ENCODE results near the gene HAGH. TPM values are rescaled to one million over a fixed set of nuclear protein-coding genes. Genes with fewer than 3 reads are reported as not detected.

The HAGH gene
- total RNA-seq, 1 donor from 2014 or later: 172 TPM

DNA sequence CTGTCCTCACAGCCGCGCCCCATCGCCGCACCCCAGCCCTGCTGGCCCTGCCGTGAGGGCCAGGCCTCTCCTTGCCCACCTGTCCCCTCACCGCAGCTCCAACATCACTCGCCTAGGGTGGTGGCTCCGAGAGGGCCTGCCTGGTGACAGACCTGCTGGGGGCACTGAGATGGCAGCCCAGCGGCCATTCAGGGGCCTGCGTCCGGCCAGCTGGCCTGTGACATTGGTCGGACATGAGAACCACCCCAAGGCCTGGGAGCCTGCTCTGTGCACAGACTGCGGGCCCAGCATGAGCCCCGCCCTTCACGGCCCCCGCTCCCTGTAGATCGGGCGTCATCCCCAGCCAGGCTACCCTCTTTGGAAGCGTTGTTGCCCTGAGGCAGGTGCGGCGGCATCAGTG is 67.1 kb downstream of the HAGH start:
- Histone ChIP-seq H3K27ac (replicated peaks) (no peak overlapping the region), H3K27me3 (ENCODE audit: low read depth) (no peaks in the 10 kb centered on the region), H3K4me1 (no peaks in the 10 kb centered on the region), H3K4me3 (no peak overlapping the region), H3K36me3 (peaks cover 79% of the 10 kb centered on the region), H3K9me3 (replicated peaks) (no peaks in the 10 kb centered on the region)
- DNase-seq: no peak
- TF ChIP-seq, protein P1, sequence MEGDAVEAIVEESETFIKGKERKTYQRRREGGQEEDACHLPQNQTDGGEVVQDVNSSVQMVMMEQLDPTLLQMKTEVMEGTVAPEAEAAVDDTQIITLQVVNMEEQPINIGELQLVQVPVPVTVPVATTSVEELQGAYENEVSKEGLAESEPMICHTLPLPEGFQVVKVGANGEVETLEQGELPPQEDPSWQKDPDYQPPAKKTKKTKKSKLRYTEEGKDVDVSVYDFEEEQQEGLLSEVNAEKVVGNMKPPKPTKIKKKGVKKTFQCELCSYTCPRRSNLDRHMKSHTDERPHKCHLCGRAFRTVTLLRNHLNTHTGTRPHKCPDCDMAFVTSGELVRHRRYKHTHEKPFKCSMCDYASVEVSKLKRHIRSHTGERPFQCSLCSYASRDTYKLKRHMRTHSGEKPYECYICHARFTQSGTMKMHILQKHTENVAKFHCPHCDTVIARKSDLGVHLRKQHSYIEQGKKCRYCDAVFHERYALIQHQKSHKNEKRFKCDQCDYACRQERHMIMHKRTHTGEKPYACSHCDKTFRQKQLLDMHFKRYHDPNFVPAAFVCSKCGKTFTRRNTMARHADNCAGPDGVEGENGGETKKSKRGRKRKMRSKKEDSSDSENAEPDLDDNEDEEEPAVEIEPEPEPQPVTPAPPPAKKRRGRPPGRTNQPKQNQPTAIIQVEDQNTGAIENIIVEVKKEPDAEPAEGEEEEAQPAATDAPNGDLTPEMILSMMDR (IDR thresholded peaks at IDR 0.05; ENCODE audit: borderline replicate concordance): no peak
- intact Hi-C loops (cut with micrococcal nuclease): no loop called here

- no peak overlapping the region for H3K4me3 ChIP-seq
- no peaks in the 10 kb centered on the region for H3K27me3 ChIP-seq (ENCODE audit: low read depth)
- H3K4me1 ChIP-seq: no peaks in the 10 kb centered on the region
- DNase-seq: no peak
- peaks cover 81% of the 10 kb centered on the region for H3K36me3 ChIP-seq
- H3K9me3 ChIP-seq (replicated peaks): no peaks in the 10 kb centered on the region
- TF ChIP-seq, protein P1 (IDR thresholded peaks at IDR 0.05; ENCODE audit: borderline replicate concordance): no peak
- intact Hi-C loops (cut with micrococcal nuclease): no loop called here
- H3K27ac ChIP-seq (replicated peaks): no peak overlapping the region
Observed at GRCh38 chr16:1758923-1759322, 67.7 kb downstream of the HAGH start.

- intact Hi-C loops (cut with micrococcal nuclease): no loop called here
- TF ChIP-seq, protein P1 (IDR thresholded peaks at IDR 0.05; ENCODE audit: borderline replicate concordance): no peak
- Histone ChIP-seq H3K36me3 (peaks cover 83% of the 10 kb centered on the region), H3K27ac (replicated peaks) (no peak overlapping the region), H3K9me3 (replicated peaks) (no peaks in the 10 kb centered on the region), H3K4me3 (no peak overlapping the region), H3K27me3 (ENCODE audit: low read depth) (no peaks in the 10 kb centered on the region), H3K4me1 (no peaks in the 10 kb centered on the region)
- no peak for DNase-seq
Observed at GRCh38 chr16:1757714-1758461, 68.7 kb downstream of the HAGH start.

Other genes starting within 250 kb of the HAGH start
- gene IFT140, start 214.8 kb downstream of the HAGH start, total RNA-seq: 7.5 TPM
- gene CRAMP1, start 214.5 kb downstream of the HAGH start, total RNA-seq: 12.3 TPM
- 30.6 TPM for gene JPT2, start 148.5 kb downstream of the HAGH start, total RNA-seq
- gene MAPK8IP3, start 120.6 kb downstream of the HAGH start, total RNA-seq: 56.0 TPM
- 37.0 TPM for gene NME3, start 55.3 kb downstream of the HAGH start, total RNA-seq
- gene EME2, start 54.0 kb downstream of the HAGH start, total RNA-seq: 7.4 TPM
- 78.0 TPM for gene MRPS34, start 53.7 kb downstream of the HAGH start, total RNA-seq
- 36.8 TPM for gene SPSB3, start 44.3 kb downstream of the HAGH start, total RNA-seq
- gene NUBP2, start 43.9 kb downstream of the HAGH start, total RNA-seq: 36.2 TPM
- not detected for gene IGFALS, start 33.1 kb downstream of the HAGH start, total RNA-seq
- 26.3 TPM for gene FAHD1, start 381 bp upstream of the HAGH start, total RNA-seq
- gene MEIOB, start 45.3 kb upstream of the HAGH start, total RNA-seq: not detected
- not detected for gene HS3ST6, start 91.6 kb upstream of the HAGH start, total RNA-seq
- 32.7 TPM for gene MSRB1, start 116.4 kb upstream of the HAGH start, total RNA-seq
- 262 TPM for gene RPL3L, start 127.9 kb upstream of the HAGH start, total RNA-seq
- 601 TPM for gene NDUFB10, start 132.7 kb upstream of the HAGH start, total RNA-seq
- 753 TPM for gene RPS2, start 138.0 kb upstream of the HAGH start, total RNA-seq
- not detected for gene RNF151, start 140.0 kb upstream of the HAGH start, total RNA-seq
- gene TBL3, start 145.2 kb upstream of the HAGH start, total RNA-seq: 22.6 TPM
- gene NOXO1, start 154.6 kb upstream of the HAGH start, total RNA-seq: not detected
- gene GFER, start 157.4 kb upstream of the HAGH start, total RNA-seq: 23.3 TPM
- gene SYNGR3, start 163.1 kb upstream of the HAGH start, total RNA-seq: 0.38 TPM
- gene ZNF598, start 183.0 kb upstream of the HAGH start, total RNA-seq: 14.5 TPM
- not detected for gene NPW, start 193.0 kb upstream of the HAGH start, total RNA-seq
- gene NHERF2, start 200.1 kb upstream of the HAGH start, total RNA-seq: 221 TPM
- 21.7 TPM for gene NTHL1, start 221.0 kb upstream of the HAGH start, total RNA-seq
- 80.1 TPM for gene TSC2, start 221.2 kb upstream of the HAGH start, total RNA-seq